Gastroesophageal sphincter (tissue), 3 donors: ENCODE results near the gene ANP32A.

ENCODE experiments used
- EP300 ChIP-seq: sonication (generic); formaldehyde crosslinking; IDR thresholded peaks from one replicate; pipeline ENCODE4 v1.6.1; 2017; ENCODE audit warnings: antibody characterized with exemption, mild to moderate bottlenecking
- POLR2A ChIP-seq, 2 donors: fragments of 450-650 bp; IDR thresholded peaks; one replicate each; pipeline ENCODE4 v1.6.1; 2017; ENCODE audit warnings: antibody characterized with exemption in 2 of 2, mild to moderate bottlenecking in 2 of 2, moderate library complexity in 1 of 2
- POLR2AphosphoS5 ChIP-seq: sonication (generic); formaldehyde crosslinking; IDR thresholded peaks from one replicate; pipeline ENCODE4 v1.6.1; 2017; ENCODE audit warnings: antibody characterized with exemption
- TF ChIP-seq, protein P1 (sequence below), 4 experiments: fragments of 200-600 bp in 2 of 4; fragments of 450-650 bp in 2 of 4; sonication (generic) in 1 of 4; IDR thresholded peaks; one replicate each; pipeline ENCODE4 v1.5.1; 2017 to 2019; ENCODE audit warnings: antibody characterized with exemption in 4 of 4, mild to moderate bottlenecking in 2 of 4, moderate library complexity in 2 of 4

- no peak for TF ChIP-seq POLR2AphosphoS5
- TF ChIP-seq, protein P1, sequence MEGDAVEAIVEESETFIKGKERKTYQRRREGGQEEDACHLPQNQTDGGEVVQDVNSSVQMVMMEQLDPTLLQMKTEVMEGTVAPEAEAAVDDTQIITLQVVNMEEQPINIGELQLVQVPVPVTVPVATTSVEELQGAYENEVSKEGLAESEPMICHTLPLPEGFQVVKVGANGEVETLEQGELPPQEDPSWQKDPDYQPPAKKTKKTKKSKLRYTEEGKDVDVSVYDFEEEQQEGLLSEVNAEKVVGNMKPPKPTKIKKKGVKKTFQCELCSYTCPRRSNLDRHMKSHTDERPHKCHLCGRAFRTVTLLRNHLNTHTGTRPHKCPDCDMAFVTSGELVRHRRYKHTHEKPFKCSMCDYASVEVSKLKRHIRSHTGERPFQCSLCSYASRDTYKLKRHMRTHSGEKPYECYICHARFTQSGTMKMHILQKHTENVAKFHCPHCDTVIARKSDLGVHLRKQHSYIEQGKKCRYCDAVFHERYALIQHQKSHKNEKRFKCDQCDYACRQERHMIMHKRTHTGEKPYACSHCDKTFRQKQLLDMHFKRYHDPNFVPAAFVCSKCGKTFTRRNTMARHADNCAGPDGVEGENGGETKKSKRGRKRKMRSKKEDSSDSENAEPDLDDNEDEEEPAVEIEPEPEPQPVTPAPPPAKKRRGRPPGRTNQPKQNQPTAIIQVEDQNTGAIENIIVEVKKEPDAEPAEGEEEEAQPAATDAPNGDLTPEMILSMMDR (IDR thresholded peaks at IDR 0.05) = no peak
- no peak for TF ChIP-seq POLR2A (IDR thresholded peaks at IDR 0.05)
- no peak for TF ChIP-seq EP300
Observed at GRCh38 chr15:68868296-68868695, 47.6 kb upstream of the ANP32A start.
